ENCODE measurements around the gene AGPAT2. TPM values are rescaled to one million over a fixed set of nuclear protein-coding genes. Genes with fewer than 3 reads are reported as not detected.
A peak's percentile ranks its signal among the peaks of the same experiment; 100 is the strongest.

AGPAT2 gene
- total RNA-seq, 1 donor: 29.0 TPM

DNA sequence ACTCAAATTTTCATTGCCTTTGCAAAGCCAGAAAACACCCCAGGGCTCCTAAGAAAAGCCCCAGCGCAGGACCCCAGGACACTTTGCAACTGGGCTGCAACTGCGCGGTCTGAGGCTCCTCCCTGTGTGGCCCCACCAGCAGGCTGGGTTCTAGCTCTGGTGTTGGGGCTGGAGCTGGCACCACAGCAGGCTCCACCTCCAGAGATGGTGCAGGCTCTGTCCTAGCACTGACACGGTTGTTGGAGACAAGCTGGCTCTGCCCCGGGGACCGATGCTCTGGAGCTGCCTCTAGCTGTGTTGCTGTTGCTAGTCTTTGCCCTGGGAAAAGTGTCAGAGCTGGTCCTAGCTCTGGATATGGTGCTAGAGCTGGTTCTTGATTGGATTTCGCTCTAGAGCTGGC is 41.9 kb upstream of the AGPAT2 start:
- no peak for DNase-seq (ENCODE audit: low read depth)
- peak overlapping the region; percentile 98 for H3K4me3 ChIP-seq (ENCODE audit: low read depth, low read length)
- TF ChIP-seq, protein P1, sequence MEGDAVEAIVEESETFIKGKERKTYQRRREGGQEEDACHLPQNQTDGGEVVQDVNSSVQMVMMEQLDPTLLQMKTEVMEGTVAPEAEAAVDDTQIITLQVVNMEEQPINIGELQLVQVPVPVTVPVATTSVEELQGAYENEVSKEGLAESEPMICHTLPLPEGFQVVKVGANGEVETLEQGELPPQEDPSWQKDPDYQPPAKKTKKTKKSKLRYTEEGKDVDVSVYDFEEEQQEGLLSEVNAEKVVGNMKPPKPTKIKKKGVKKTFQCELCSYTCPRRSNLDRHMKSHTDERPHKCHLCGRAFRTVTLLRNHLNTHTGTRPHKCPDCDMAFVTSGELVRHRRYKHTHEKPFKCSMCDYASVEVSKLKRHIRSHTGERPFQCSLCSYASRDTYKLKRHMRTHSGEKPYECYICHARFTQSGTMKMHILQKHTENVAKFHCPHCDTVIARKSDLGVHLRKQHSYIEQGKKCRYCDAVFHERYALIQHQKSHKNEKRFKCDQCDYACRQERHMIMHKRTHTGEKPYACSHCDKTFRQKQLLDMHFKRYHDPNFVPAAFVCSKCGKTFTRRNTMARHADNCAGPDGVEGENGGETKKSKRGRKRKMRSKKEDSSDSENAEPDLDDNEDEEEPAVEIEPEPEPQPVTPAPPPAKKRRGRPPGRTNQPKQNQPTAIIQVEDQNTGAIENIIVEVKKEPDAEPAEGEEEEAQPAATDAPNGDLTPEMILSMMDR (IDR thresholded peaks at IDR 0.05; ENCODE audit: insufficient read depth, low read length): no peak

DNA sequence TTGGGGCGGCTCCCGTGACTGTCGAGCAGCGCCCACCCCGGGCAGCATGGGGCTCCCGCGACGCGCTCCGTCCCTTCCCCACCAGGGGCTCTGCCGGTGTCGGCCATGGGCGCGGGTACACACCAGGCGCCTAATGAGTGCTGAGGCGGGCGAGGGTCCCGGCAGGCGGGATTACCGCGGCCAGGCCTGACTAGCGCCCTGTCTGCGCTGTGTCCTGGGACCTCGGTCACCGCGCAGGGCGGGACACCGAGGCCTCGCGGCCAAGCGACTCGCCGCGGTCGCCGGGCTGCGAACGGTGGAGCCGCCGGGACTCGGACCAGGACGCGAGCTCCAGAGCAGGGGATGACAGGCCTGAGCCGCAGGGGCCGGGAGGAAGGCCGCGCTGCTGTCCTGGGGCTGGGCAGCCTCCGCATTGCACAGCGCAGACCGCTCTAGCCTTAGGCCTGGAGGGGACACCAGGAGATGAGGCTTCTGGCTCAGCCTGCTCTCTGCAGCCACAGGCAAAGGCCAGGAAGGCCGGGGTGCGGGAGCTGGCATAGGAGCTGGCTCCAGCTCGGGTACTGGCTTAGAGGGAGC is 41.4 kb upstream of the AGPAT2 start:
- peak overlapping the region; percentile 98 for H3K4me3 ChIP-seq (ENCODE audit: low read depth, low read length)
- TF ChIP-seq, protein P1 (IDR thresholded peaks at IDR 0.05; ENCODE audit: insufficient read depth, low read length): no peak
- peak; percentile 31 for DNase-seq (ENCODE audit: low read depth)

DNA sequence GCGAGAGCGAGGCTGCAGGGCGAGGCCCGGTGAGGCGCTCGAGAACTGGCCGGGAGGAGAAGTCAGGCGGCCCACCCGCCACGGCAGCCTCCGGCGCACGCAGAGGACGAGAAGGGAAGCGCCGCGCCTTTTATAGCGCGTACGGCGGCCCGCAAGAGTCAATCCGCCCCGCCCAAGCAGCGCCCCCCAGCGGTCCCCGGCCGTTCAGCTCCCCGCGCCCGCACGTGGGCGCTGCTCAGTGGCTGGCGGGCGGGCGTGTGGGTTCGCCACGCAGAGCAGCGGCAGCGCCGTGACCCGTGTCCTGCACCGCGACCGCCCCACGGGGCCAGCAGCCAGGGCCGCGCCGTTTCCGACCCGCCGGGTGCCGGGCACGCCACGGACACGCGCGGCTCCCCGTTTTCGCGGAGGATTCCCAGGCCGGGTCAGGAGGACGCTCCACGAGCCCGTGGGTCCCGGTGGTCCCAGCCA is 40.9 kb upstream of the AGPAT2 start:
- peak overlapping the region; percentile 98 for H3K4me3 ChIP-seq (ENCODE audit: low read depth, low read length)
- DNase-seq (ENCODE audit: low read depth): peak; percentile 87
- TF ChIP-seq, protein P1 (IDR thresholded peaks at IDR 0.05; ENCODE audit: insufficient read depth, low read length): peak; percentile 74

DNA sequence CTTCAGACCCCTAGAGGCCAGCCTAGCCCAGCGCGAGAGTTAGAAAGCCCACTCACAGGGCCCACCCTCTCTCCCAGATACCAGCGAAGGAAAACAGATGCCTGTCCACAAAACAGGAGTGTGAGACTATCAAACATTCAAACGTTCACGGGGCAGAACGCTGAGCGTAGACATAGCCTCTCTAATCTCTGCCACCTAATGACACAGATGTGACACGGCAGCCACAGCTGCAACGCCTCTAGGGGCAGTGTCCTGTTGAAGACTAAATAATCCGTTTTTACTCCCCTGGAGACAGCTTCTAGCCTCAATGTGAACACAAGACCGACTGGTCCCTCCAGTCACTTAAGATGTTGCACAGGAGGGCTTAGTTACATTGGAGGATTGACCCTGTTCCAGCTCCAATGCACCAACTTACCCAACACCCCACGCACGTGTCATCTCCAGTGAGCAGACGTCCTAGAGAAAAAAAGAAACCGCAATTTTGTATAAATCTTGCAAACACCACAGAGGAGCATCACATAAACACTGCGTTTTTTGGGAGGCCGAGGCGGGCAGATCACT is 39.5 kb upstream of the AGPAT2 start:
- peak overlapping the region; percentile 98 for H3K4me3 ChIP-seq (ENCODE audit: low read depth, low read length)
- peak; percentile 27 for DNase-seq (ENCODE audit: low read depth)
- TF ChIP-seq, protein P1 (IDR thresholded peaks at IDR 0.05; ENCODE audit: insufficient read depth, low read length): peak; percentile 21

DNA sequence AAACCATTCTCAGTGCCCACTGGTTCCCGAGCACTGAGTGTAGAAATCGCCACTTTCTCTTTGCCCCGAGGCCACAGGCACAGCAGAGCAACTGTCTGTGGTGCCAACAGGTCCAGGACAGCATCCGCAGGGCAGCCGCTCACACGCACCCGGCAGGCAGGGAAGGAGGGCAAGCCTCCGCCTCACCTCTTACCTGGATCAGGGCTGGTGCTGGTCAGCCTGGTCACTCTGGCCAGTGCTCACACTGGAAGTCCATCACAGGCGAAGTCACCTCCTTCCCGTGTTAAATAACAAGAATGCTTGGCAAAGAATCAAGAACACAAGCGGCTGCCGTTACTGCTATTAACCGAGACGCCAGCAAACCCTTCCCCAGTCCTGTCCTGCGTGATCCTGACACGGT is 38.9 kb upstream of the AGPAT2 start:
- TF ChIP-seq, protein P1 (IDR thresholded peaks at IDR 0.05; ENCODE audit: insufficient read depth, low read length): no peak
- peak overlapping the region; percentile 98 for H3K4me3 ChIP-seq (ENCODE audit: low read depth, low read length)
- no peak for DNase-seq (ENCODE audit: low read depth)

DNA sequence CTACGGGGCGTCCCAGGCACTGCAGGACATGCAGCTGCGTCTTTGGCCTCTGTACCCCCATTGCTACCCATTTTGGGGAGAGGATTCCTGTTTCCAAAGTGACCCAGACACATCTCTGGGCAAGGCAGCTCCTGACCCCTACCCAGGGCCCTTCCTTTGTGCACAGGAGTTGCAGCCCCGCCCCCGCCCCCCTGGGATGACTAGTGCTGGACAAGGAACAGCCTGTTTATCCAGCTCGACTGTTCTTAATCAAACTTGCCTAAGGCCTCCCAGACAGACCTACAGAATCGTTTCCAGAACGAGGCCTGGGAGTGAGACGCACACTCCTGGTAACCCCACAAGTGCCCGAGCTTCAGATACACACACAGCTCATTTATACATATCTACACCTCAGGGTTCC is 38.4 kb upstream of the AGPAT2 start:
- TF ChIP-seq, protein P1 (IDR thresholded peaks at IDR 0.05; ENCODE audit: insufficient read depth, low read length): no peak
- H3K4me3 ChIP-seq (ENCODE audit: low read depth, low read length): peak overlapping the region; percentile 98

More for the DNA sequence above, 38.4 kb upstream of the AGPAT2 start:
- DNase-seq (ENCODE audit: low read depth): no peak

All from fibroblast of the aortic adventitia (primary cell).